ENCODE measurements around the gene SLC6A9.

SLC6A9 gene

DNA sequence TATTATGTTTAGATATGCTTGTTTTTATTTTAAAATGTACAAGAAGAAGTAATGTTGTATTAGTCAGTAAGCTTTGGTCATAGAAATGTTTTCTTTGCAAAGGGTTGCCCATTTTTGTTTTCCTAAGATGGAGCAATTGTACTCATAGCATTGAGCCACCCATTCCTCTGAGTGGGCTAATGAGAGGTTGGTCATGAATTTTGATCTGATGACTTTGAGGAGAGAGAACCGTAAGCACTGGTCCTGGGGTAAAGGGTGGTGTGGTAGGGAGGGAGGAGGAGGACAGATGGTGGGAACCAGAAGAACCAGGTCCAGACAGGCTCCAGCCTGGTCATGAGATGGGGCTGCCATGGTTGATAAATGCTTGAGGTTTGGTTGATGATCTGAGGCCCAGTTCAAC, 15.9 kb upstream of the SLC6A9 start:
- DNase-seq, result no peak

DNA sequence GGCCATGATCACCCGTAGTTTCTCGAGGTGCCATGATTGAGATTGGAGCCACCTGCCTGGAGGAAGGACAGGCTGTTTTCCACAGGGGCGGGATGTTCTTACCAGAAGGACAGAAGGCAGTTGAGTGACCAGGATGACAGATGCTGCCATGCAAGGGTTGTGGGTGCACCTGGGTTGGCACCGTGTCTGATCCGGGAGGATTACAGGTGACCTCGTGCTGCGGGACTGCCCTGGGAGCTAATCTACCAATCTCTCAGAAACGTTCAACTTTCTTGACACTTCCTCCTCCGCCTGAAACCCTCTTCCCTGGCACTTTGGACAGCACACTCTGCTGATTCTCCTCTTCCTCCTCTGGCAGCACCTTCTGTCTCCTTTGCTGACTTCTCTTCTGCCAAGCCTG, 13.8 kb upstream of the SLC6A9 start:
- DNase-seq, result no peak

DNA sequence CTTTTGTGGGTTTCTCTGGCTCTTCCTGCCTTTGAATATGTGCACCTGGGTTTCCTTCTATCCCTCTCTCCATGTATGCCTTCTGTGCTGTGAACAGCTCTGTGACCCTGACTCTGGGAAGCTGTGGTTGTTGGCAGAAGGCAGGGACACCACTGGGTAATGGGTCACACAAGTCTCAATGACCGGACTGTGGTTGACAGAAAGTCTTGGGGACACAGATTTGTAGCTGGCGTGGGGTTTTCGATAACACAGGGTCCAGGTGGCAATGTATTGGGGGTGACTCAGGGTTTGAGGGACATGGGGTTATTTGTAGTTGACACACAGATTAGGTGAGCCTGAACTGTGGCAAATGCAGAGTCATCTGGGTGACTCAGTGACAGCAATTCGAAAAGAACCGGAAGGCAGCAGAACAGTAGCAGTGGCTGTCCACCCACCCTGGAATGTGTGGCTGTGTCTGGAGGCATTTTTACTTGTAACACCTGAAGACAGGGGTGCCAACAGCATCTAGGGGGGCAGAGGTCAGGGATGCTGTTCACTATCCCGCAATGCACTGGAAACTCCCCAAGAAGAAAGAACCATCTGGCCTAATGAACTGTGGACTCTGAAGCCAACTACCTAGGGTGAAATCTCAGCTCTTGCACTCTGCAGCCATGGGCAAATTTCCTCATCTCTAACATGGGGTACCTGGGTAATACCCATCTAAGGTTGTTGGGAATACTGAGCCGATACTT, 13.0 kb upstream of the SLC6A9 start:
- no peak for DNase-seq

DNA sequence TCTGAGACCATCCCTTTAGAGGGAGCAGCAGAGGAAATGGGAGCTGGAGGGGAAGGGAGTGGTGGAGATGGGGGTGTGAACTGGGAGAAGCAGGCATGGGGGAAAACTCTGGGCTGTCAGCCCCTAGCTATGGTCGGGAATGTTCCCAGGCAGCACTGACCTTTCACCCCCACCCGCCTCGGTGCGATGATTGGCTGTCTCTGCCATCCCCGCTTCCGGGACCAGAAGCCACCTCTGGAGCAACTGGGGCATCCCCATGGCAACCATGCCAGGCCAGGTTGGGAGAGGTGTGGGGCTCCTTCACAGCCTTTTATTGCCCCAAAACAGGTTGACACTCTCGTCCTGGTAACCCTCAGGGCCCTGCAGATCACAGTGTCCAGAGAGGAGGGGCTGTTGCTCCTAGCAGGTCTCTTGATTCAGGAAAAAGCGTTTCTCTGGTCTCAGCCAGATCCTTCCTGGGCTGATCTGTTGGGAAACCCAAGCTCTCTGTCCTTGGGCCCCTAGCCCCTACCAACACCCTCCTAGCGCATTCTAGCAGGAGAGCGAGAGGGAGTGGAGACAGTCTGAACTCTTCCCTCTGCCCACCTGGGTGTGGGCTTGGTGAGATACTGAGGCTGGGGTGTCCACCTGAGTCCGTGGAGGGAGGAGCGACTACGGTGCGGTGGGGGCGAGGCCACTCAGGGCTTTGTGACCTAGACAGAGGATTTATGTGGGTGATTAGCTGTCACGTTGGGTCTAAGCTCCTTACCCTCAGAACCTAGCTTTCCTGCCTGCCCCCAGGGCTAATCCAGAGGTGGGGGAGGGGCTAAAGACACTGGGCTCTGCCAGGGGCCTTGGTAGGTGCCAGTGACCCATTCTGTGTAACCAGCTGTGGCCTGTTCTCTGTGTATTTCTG, 12.2 kb upstream of the SLC6A9 start:
- no peak for DNase-seq

DNA sequence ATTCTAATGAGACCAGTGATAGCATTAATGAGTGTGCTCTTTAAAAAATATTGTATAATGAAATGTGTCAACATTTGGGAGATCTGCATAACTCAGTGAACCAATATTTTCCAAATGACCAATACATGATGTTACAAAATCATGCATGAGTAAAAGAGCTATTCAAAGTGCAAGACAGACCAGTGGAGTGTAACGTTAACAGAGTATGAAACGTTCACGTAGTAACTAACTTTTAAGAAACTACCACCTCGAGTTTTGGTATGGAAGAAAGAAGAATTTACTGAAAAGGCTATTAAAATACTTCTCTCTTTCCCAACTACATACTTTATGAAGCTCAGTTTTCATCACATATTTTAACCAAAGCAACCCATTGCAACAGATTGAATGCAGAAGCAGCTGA, 9.6 kb upstream of the SLC6A9 start:
- DNase-seq, result no peak

DNA sequence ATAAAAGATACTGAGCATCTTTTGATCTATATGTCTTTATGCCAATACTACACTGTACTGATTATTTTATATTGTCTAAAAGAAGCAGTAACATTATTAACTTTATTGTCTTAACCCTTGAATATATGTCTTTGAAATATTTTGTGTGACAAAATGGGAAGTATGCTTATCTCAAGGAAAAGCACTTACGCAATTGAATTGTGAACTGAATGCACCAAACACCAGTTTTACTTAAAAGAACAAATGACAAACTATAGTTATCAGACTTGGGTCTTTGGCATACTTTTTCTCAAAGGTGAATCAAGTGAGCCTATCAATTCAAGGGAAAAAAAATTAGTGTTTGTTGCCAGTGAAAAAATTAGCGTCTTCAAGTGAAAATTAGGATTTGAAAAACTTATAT, 9.2 kb upstream of the SLC6A9 start:
- no peak for DNase-seq

DNA sequence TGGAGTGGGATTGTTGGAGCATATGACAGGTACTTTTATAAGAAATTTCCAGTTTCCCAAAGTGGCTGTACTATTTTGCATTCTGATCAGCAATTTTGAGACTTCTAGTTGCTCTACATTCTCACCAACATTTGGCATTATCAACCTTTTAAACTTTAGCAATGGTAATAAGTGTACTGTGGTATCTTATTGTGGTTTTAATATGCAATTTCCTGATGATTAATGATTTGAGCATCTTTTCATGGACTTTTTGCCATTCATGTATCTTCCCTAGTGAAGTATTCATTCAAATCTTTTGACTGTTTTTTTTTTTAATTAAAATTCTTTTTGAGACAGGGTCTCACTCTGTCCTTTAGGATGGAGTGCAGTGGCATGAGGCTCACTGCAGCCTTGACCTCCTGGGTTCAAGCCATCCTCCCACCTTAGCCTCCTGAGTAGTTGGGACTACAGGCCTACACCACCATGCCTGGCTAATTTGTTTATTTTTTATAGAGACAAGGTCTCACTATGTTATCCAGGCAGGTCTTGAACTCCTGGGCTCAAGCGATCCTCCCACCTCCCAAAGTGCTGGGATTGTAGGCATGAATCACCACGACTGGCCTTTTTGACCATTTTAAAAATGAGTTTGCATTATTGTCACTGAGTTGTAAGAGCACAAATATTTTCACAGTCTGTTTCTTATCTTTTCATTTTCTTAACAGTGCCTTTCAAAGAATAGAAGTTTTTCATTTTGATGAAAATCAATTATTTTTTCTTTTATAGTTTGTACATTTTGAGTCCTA, 7.8 kb upstream of the SLC6A9 start:
- DNase-seq, result no peak

DNA sequence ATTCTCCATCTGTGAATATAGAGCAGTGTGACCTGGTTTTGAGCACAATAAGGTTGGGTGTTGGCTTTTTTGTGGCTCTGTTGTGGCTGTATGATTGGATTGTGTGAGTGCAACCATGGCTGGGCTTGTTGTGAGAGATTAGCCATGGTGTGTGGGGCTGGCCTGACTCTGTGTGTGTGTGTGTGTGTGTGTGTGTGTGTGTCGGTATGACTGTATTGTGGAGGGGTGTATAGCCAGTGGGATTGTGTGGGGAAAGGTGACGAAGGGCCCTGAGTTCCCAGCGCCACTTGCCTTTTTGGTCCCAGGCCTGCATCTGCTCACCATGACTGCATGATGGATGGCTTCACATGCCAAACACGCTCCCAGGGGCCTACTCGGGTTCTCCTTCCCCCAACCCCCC, 5.9 kb upstream of the SLC6A9 start:
- DNase-seq, result no peak

DNA sequence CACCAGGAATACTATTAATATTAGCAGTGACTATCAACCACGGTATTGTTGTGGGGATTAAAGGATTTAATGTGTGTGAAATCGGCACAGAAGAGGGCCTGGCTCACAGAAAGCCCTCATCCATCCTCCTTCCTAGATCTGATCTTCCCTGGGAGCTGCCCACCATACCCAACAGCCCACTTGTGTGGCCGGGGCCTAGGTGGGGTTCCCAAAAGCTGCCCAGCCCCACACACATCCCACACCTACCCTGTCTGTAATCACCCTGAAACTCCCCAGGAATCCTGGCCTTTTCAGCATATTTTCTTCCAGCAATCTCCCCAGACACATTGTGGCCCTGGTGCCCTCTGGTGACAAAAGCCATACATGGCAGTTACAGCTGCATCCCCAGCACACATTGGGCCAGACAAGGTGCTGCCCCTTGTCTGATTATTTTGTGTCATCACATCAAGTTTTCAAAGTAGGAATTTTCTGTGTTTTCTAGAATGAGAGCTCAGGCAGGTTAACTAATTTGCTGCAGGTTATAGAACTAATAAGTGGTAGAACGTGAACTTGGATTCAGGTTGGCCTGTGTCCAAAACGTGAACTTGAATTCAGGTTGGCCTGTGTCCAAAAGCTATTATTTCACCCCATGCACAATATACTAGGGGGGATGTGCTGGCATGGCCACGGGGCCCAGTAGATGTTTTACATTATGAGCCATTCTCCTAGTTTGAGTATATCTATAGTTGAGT, 5.3 kb upstream of the SLC6A9 start:
- peak; percentile 66 for DNase-seq

DNA sequence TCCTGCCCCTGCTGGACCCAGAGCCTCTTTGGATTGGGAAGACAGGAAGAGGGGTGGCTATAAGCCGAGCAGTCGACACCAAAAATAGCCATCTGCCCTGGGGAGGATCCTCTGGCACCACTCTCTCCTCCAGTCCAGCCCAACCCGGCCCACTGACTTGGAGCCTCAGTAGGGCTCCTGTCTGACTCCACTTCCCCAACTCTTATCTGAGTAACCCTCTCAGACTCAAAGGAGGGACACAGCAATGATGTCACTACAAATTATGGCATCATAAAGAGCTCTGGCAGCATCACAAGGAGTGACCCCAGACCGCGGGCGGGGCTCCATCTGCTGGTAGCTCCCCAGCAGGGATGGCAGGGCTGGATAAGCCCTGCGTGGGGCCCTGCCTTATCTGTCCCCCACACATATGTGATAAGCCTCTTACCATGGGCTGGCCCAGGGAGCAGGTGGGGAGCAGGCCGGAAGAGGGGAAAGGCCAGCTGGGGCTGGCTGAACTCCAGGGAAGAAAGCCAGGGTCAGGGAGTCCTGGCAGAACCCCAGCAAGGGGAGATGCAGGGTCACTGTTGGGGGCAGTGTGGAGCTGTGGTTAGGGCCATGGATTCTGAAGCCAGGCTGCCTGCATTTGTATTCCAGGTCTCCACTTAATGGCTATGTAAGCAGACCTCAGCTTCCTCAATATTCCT, 4.6 kb upstream of the SLC6A9 start:
- no peak for DNase-seq

DNA sequence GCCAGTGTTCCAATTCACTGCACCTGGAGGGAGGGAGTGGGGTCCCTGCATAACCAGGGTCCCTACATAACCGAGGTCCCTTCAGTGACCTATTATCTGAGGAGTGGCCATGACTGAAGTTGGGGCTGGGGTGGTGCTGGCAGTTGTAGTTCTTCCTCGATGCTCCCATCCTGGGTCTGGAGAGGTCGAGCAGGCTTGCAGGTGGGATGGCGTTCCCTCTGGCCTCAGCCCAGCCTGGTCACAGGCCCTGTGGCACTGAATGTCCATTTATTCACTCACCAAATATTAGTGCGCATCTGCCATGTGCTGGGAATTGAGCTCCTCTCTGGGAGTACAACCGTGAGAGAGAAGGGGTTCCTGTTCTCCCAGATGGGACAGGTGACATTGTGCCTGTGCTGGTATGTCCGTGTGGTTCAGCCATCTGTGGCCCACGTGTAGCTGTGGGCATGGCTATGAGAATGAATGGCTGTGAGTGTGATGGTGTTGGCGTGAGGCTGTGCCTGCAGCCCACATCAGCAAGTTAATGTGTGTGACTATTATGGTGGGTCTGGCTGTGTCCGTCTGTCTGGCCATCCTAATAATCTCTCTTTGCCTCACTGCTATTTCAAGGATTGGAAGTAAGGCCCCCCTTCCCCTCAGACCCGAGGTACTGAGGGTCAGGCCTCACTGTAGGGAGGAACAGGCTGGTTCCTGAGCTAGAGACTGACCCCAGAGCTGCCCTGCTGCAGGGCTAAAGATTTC, 3.9 kb upstream of the SLC6A9 start:
- no peak for DNase-seq

DNA sequence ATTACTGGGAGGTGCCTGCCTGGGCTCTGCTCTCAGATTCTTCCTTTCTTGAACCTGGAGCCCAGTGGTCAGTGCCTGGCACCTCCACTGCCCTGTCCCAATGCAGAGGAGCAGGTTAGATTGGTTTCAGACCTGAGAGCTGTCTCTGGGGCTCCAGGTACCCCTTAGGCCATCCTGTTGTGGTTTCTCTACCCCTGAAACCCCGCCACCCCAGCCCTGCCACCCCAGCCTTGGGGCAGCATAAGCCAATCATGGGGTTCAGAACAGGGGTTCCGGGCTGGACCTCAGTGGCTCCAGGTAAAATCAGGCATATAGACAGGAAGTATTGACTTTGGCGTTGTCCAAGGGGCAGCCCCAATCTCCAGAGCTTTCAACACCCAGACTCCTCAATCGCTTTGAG, 3.2 kb upstream of the SLC6A9 start:
- no peak for DNase-seq

DNA sequence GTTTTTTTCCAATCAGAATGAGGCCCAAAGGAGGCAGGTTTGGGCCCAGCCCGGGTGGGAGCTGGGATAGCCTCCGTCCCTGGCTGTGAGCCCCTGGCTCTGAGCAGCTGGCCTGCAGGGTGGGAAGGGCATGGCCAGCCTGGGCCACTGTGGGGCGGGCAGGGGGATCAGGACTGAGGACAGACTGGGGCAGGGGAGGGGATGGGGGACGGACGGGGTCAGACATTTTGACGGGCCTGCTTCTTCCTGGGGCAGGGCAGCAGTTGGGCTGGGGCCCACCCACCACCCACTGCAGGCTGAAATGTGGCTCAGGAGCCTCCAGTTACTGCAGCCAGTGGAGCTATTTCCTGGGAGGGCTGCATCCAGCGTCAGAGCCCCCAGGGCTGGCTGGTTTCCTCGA, 2.5 kb upstream of the SLC6A9 start:
- DNase-seq, result no peak

DNA sequence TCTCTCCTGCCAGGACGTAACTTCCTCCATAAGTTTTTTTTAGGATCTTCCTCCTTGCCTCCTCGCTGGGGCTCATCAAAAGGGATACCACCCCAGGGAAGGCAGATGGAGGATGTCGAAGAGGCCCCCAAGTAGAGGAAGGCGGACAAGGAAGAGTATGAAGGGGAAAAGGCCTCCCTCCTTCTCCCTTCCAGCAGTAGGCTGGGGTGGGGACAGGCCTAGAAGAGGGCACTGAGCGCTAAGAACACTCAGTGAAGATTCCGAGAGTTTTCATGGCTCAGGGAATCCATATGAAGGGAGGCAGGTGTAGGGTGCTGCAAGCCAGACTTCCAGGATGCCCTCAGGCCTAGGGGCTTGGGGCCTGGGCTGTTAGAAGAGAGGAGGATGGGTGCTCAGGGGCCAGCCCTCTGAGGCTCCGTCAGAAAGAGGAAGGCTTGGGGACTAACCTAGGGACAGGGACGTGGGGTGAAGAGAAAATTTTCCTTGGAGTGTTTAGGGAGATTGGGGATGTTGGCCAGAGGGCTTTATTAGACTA, 1.8 kb upstream of the SLC6A9 start:
- DNase-seq, result no peak

DNA sequence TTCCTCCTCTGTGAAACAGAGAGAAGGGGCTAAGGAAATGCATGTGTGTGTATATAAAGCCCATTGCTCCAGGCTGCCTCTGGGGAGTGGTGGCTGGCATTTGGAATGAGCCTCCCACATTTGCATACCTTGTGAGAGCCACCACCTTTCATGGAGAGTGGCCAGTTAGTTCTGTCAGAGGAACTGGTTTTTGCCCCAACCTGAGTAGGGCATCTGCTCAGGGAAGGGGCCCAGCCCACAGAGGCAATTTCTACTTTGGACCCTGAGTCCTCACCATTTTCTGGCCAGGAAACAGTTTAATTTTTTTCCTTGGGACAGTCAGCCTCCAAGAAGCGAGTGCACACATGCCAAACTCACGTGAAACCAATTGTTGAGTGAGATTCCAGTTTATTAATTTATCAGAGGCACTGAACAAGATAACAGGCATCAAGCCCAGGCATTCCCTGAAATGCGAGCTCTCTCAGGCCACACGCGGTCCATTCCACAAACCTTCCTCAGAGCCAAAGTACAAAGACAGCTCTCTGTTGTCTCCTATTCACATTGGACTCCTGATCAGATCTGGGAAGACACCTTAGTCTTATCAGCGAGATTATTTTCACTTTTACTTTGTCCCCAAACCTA, 1.0 kb upstream of the SLC6A9 start:
- no peak for DNase-seq

DNA sequence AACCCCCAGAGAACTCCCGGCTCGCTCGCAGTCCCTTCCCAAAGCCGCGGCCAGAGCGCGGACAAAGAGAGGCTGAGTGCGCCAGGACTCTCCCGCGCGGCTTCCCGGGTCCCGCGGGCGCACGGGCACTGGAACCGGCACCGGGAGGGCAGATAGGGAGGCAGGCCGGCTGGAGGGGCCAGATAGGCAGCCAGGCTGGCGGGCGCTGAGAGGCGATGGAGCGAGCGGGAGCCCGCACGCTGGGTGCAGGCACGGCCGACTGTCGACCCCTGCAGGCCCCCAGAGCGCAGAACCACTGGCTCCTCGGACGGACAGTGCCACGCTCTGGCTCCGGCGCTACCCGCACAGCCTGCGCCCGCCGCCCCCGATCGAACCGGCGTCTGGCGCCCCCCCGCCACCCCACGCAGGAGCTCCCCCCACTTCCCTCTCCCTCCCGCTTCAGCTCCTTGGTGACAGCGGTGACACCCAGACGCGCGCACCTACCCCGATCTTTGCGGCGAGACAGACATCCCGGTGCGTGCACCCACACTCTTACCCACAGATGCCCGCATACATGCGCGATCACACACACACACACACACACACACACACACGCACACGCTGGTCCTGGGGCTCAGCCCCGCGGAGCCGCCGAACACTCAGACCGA, 534 bp downstream of the SLC6A9 start:
- peak; percentile 62 for DNase-seq

DNA sequence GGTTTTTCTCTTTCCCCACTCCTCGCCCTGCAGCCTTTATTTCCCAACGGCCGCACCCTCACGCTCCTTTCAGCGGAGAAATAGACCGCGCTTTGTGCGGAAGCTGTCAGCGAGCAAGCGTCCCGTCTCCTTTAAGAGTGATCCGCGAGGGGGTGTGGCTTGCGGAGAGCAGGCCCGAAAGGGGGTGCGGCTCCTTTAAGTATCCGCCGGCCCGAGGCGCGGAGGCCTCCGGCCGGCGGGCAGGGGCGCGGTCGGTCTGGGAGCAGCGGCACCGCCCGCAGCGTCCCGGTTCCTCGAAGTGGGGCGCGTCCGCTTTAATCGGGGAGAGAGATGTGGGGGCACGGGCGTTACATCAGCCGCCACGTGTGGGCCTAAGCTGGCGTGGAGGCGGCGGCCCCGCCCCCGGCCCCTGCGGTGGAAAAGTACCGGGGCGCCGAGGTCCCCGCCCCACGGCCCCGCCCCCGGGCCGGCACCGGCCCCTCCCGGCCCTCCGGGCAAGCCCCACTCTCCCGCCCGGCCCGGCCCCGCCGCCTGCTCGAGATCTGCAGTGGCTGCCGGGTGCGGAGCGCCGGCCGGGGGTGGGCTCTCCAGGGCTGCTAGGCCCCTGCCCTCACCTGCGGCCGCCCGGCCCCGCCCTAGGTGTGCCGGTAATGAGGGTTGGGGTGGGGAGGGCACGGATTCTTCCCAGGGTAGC, 1.2 kb downstream of the SLC6A9 start:
- DNase-seq, result peak; percentile 88

DNA sequence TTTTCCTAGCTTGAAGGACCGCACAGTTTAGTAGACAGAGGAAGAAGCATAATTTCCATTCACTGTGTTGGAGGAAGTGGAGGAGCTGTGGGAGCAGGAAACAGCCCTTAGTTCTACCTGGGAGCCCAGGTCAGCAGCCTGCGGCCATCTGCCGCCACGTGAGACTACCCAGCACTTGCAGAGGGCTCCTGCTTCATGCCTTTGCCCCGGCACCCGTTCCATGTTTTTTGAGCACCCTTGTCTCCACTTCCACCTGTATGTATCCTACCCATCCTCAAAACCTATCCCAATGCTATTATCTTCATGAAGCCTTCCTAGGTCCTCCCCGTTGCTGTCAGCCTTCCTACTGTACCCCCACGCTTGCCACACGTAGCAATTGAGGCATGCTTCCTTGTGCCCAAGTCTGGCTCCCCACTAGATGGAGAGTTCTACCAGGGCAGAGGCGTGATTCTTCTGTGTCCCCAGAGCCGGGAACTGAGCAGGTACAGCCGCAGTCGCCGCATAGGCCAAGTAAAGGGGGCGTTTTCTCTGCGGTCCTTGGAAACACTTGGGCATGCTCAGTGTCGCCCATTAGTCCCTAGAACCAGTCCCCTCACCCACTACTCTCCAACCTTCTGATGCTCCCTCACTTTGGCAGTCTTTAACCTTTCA, 1.9 kb downstream of the SLC6A9 start:
- DNase-seq, result no peak

DNA sequence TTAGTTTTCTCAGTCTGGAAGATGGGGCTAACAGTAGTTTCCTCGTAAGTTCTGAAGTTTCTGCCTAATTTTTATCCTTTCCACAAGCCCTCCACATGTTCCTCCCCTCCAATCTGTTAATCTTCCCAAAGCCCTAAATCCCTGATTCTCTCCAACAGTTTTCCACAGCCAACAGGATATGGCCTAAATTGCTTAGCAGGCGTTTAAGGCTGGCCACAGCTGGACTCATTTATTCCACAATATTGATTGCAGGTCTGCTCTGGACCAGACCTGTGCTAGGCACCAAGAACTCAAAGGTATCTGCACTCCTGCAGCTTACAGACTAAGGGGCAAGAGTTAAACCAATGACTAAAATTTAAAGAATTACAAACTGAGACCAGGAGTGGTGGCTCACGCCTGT, 3.9 kb downstream of the SLC6A9 start:
- DNase-seq, result no peak

All from activated CD8-positive, alpha-beta memory T cell treated with anti-CD3 and anti-CD28 coated beads, Interleukin-2, amount 50 U/mL, for 4 hours (primary cell).